GM19397 (cell line): ENCODE results near the gene ZBTB7B.
A peak's percentile ranks its signal among the peaks of the same experiment; 100 is the strongest.

ENCODE experiments used
- ATAC-seq: cut with Tn5 transposase; IDR thresholded peaks from one replicate; pipeline ENCODE4 v1.9.1; 2021; ENCODE audit warnings: mild to moderate bottlenecking, moderate library complexity; ENCODE audit not compliant: unreplicated experiment

ZBTB7B gene

DNA sequence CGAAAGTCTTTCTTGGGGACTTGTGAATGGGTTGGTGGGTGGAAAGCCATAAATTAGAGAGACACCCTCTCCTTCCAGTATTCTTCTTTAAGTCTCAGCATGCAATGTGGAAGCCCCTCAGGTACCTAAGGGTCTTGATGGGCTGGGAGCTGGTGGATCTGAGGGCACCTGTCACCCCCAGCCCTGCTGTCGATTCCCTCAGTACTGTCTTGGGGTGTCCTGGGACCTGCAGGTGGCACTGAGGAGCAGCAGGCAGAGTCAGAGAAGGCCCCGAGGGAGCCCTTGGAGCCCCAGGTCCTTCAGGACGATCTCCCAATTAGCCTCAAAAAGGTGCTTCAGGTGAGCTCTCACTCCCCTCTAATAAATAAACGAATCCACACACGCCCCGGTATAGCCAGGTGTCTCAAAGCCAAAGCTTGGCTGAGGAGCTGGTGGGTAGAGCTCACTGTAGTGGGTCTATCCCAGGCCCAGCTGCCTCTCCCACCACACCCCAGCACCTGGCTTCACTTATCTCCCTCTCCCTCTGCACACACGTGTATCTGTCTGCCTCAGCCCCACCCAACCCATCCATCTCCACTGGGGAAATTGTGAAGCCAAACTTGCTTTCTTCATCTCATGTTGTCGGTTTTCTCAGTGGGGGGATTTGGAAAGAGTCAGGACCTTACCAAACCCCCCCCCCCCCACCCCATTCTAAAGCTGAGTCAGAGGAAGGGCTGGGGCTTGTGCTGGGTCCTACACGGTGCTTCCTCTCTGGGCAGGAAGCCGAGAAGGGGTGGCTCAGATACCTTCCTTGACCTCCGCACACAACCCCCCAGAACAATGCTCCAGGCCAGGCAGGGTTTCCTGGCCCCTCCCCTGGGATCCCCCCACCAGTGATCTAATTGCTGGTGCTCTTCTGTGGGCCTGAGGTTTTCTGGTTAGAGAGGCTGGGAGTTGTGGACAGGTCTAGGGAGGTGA is 50.1 kb downstream of the ZBTB7B start:
- ATAC-seq = no peak

DNA sequence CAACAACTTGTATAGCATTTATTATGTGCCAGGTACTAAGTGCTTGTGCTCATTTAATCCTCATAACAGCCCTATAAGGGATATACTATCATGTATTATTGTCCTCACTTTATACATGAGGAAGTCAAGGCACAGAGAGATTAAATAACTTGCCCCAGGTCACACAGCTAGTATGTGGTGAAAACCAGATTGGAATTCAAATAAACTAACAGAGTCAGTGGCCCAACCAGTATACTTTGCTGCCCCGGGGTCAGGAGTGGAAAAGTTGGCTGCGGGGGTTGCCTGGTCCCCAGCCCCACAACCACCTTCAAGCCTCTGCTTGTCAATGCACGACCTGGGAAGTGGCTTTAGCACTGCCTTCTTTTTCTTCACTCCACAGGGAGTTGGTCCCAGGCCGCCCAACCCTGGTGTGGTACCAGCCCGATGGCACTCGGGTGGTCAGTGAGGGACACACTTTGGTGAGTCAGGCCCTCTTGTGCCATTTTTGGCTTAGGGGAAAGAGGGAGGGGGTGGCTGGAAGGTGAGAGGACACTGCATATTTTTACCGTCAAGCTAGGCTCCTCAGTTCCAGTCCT is 51.0 kb downstream of the ZBTB7B start:
- no peak for ATAC-seq

DNA sequence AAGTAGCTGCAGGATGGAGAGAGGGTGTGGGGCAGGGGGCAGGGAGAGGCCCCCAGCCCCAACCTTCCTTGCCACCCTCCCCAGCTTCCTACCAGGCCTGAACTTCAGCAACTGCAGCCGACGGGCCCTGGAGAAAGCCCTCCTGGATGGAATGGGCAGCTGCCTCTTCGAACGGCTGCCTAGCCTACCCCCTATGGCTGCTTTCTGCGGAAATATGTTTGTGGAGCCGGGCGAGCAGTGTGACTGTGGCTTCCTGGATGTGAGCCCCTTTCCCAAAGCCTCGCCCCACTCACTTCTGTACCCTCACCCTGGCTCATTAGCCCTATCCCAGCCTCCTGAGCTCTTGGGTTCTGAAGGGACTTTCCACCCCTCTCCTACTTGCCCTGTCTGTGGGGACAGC is 54.5 kb downstream of the ZBTB7B start:
- no peak for ATAC-seq

DNA sequence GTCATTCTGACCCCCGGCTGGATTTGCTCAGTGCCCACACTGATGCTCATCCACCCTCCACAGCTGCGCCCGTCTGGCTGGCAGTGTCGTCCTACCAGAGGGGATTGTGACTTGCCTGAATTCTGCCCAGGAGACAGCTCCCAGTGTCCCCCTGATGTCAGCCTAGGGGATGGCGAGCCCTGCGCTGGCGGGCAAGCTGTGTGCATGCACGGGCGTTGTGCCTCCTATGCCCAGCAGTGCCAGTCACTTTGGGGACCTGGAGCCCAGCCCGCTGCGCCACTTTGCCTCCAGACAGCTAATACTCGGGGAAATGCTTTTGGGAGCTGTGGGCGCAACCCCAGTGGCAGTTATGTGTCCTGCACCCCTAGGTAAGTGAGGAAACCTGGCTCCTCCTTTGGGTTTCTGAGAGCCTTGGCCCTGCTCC is 55.2 kb downstream of the ZBTB7B start:
- no peak for ATAC-seq

DNA sequence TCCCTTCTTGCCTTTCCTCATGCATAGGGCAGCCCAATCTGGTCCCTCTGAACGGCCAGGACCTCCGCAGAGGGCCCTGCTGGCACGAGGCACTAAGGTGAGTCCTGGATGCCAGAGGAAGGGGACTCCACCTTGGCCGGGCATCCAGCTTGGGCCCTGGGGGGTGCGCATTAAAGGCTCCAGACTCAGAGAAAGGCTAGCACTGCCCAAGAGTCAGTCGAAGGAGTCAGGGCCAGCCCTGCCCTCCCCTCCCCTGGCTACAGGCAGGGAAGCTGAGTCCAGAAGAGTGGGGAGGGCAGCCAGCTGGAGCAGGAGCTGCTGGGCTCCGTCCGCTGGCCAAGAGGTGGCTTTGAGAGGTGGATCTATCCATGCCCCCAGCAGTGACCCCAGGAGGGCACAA is 58.1 kb downstream of the ZBTB7B start:
- no peak for ATAC-seq

DNA sequence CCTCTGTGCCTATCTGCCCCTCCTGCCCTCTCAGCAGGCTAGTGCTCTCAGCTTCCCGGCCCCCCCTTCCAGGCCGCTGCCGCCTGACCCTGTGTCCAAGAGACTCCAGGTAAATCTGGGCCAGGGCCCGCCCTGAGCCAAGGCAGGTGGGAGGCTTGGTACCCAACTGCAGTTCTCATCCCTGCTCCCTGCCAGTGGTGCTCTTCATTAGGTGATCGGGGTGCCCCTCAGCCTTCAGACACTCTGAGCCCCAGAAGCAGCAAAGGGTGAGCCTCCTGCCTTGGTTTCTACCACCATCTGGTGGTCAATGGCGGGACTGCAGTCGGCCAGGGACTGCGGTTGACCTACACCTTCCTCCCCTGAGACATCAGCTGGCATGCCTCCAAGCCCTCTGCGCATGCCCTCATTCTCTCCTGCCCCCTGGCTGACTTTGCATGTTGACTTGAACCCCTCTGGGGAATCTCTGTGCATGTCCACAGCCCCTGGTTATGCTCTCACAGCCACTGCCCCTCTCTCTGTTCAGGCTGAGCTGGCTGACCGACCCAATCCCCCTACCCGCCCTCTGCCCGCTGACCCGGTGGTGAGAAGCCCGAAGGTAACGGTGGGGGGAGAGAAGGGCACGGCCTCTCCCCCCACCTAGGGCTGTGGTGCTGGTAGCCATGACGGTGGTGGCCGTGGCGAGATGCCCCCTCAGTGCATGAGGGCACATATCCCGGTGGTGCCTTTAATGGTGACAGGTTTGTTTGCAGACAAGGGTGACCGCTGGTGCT is 59.0 kb downstream of the ZBTB7B start:
- ATAC-seq = peak; percentile 41

DNA sequence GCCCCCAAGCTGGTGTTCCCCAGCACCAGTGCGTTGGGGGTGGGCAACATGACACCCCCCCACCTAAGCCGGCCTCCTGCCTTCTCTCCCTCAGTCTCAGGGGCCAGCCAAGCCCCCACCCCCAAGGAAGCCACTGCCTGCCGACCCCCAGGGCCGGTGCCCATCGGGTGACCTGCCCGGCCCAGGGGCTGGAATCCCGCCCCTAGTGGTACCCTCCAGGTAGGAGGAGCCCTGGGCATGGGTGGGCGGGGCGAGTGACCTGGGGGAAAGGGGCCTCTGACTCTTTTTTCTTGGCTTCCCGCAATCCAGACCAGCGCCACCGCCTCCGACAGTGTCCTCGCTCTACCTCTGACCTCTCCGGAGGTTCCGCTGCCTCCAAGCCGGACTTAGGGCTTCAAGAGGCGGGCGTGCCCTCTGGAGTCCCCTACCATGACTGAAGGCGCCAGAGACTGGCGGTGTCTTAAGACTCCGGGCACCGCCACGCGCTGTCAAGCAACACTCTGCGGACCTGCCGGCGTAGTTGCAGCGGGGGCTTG is 59.6 kb downstream of the ZBTB7B start:
- ATAC-seq = no peak

DNA sequence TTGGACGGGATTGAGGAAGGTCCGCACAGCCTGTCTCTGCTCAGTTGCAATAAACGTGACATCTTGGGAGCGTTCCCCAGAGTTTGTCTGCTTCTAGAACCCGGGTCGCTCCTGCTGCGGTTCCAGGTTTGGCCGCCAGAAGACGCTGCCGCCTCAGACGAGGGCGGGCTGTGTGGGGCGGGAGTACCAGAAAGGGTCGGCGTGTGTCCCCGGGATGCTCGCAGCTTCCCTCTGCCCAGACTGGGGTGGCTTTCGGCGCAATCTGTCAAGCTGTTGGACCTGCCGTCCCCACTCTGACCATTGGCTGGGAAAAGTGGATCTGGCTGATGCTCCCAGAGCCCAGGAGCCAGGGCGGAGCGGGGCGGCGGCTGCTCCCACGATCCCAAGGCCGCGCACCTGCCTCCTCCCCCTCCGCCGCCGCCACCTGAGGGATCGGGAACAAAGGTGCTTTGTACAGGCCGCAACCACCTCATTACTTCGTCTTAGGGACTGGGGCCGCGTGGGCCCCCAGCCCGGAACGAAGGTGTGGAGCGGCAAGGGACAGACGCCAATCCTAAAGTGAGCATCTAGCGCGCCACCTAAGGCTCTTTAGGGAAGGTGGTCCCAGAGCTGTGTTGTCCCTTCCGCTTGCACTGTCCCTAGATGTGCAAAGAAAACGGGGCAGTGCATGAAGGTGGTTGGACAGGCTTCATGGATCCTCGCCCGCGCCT is 60.3 kb downstream of the ZBTB7B start:
- ATAC-seq = no peak

DNA sequence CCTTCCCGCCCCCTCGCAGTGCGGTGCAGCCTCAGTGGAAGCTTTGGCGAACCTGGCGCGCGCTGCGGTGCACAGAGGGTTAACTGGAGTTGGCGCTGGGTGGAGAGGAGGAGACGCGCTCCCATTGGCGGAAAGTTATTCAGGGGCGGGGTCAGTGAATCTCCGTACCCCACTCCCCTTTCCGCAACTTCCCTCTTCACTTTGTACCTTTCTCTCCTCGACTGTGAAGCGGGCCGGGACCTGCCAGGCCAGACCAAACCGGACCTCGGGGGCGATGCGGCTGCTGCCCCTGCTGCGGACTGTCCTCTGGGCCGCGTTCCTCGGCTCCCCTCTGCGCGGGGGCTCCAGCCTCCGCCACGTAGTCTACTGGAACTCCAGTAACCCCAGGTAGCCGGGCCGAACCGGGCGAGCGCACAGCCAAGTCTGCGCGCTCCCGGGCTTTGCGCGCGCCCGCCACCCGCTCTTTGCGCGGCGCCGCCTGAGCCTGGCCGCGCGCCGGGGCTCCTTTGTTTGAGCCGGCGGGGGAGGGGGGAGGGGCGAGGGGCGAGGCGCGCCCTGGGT is 61.0 kb downstream of the ZBTB7B start, which contains the start of gene EFNA4:
Gene EFNA4 (plus strand): TSS at position 191 of the 561 bp plus-strand sequence. CDS start 84 bp downstream, at position 275.
- peak; percentile 56 for ATAC-seq

DNA sequence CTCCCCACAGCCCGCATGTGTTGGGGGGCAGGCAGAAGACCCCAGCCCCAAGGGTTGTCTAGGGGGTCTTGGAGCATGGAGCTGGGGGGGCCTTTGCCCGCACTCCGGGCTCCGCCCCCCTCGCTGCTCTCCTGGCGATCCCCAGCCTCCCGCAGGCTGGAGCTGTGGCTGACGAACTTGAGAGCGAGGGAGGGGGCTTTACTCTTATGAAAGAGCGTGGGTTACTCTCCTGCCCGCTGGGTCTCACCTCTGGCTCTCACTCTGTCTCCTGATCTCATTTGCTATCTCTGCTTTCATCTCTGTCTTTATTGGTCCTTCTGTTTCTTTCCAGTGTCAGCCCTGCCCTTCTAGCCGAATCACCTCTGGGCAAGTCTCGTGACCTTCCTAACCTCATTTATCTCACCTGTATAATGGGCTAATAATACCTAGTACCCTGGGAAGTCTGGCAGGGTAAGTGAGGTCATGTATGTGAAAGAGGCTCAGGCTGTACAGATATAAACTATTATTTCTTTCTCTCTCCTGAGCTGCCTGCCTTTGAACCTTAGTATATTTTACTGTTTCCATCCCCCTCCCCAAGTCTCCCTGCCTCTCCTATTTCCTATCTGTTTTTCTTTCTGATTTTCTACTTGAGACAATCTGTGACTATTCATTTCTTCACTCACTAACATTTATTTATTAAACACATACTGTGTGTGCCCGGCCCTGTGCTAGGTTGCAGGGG is 61.7 kb downstream of the ZBTB7B start:
- ATAC-seq = no peak

DNA sequence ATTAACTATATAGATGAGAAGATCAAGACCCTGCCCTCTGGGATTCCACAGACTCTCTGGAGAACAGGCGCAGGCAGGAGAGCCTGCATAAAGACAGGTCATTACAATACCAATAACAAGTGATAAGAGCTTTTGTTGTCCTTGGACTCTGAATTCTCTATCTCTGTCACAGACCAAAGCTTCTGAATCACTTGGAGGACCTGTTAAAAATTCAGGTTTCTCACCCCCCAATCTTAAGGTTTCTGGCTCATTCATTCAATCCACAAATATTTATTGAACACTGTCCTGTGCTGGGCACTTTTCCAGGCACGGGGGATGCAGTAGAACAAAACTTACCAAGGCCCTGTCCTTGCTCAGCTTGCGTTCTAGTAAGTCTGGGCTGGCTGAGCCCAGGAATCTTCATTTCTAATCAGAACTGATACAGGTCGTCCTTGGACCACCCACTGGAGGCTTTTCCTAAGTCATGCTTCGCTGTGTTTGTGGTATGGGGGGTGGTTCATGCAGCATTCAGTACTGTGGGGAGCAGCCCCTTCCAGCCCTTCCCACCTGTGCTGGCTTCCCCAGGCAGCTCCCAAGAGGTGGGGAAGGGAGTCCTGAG is 62.3 kb downstream of the ZBTB7B start:
- ATAC-seq = no peak

DNA sequence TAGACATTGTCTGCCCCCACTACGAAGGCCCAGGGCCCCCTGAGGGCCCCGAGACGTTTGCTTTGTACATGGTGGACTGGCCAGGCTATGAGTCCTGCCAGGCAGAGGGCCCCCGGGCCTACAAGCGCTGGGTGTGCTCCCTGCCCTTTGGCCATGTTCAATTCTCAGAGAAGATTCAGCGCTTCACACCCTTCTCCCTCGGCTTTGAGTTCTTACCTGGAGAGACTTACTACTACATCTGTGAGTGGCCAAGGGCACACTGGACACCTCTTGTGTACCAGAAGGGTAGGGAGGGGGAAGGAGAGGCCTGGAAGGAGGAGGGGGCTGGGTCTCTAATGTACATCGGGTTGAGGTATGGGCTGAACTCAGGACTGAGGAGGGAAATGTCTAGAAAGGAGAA is 64.2 kb downstream of the ZBTB7B start:
- ATAC-seq = no peak
